ENCODE measurements around the gene PRDM16.

DNA sequence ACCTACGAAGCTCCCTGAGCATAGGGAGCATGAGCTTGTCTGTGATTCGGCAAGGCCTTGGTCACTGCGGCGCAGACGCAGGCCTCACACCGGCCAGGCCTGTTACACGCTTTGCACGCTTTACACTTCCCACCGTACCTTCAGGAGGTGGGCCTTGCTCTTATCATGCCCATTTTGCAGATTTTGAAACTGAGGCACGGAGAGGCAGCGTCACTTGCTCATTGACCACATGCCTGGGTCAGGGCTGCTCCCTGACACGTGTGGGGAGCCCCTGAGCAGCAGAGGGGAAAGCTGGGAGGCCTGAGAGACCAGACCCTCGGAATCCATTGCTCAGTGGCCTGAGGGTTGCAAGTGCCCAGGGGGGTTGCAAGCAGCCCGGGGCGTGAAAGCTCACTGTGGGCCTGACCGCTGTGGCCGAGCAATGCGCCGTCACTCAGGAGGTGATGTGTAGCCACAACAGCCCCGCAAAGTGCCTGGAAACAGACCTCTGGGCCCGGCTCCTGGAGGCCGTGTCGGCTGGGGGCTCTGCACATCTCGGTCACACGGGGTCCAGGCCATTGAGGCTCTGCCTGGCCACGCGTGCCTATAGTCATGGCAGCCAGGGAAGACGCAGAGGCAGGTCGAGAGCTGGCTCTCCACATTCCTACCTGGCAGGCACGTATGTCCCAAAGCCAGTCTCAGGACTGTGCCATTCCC is 392.4 kb downstream of the PRDM16 start:
- no peak for TF ChIP-seq POLR2AphosphoS2 (conservative IDR thresholded peaks at IDR 0.05; ENCODE audit: low read length)
- TF ChIP-seq, protein P1, sequence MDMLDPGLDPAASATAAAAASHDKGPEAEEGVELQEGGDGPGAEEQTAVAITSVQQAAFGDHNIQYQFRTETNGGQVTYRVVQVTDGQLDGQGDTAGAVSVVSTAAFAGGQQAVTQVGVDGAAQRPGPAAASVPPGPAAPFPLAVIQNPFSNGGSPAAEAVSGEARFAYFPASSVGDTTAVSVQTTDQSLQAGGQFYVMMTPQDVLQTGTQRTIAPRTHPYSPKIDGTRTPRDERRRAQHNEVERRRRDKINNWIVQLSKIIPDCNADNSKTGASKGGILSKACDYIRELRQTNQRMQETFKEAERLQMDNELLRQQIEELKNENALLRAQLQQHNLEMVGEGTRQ (IDR thresholded peaks at IDR 0.05): no peak
- no peak for TF ChIP-seq POLR2A (IDR thresholded peaks at IDR 0.05; ENCODE audit: low read length)
- TF ChIP-seq, protein P2, sequence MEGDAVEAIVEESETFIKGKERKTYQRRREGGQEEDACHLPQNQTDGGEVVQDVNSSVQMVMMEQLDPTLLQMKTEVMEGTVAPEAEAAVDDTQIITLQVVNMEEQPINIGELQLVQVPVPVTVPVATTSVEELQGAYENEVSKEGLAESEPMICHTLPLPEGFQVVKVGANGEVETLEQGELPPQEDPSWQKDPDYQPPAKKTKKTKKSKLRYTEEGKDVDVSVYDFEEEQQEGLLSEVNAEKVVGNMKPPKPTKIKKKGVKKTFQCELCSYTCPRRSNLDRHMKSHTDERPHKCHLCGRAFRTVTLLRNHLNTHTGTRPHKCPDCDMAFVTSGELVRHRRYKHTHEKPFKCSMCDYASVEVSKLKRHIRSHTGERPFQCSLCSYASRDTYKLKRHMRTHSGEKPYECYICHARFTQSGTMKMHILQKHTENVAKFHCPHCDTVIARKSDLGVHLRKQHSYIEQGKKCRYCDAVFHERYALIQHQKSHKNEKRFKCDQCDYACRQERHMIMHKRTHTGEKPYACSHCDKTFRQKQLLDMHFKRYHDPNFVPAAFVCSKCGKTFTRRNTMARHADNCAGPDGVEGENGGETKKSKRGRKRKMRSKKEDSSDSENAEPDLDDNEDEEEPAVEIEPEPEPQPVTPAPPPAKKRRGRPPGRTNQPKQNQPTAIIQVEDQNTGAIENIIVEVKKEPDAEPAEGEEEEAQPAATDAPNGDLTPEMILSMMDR (IDR thresholded peaks at IDR 0.05): no peak
- TF ChIP-seq HOXB13 (CRISPR knock-in tag; IDR thresholded peaks at IDR 0.05; ENCODE audit: low read depth): no peak

All from A549 (cell line).